Type B pancreatic cell (in vitro differentiated cells): Measurements from ENCODE around the gene CD101. TPM values are rescaled to one million over a fixed set of nuclear protein-coding genes. Genes with fewer than 3 reads are reported as not detected.
A peak's percentile ranks its signal among the peaks of the same experiment; 100 is the strongest.

Experiments used
- DNase-seq: peaks from one replicate; pipeline ENCODE4 v3.0.0; 2021; ENCODE audit warnings: mixed read lengths; ENCODE audit not compliant: unreplicated experiment; ENCODE audit errors: extremely low spot score
- H3K27ac Mint-ChIP-seq: 2 replicates; pipeline ENCODE4 v1.8.0; 2021; ENCODE audit warnings: mild to moderate bottlenecking, mixed read lengths
- H3K27me3 Mint-ChIP-seq: 2 replicates; pipeline ENCODE4 v1.8.0; 2021; ENCODE audit warnings: mixed read lengths
- H3K36me3 Mint-ChIP-seq: 2 replicates; pipeline ENCODE4 v1.8.0; 2021; ENCODE audit warnings: mixed read lengths
- H3K4me1 Mint-ChIP-seq: one replicate; pipeline ENCODE4 v1.8.0; 2021; ENCODE audit warnings: mixed read lengths; ENCODE audit not compliant: unreplicated experiment
- H3K4me3 Mint-ChIP-seq: 2 replicates; pipeline ENCODE4 v1.8.0; 2021; ENCODE audit warnings: mild to moderate bottlenecking, mixed read lengths
- H3K9me3 Mint-ChIP-seq: 2 replicates; pipeline ENCODE4 v1.8.0; 2021; ENCODE audit warnings: mixed read lengths
- CTCF ChIP-seq: fragments of 200-600 bp; sonication (generic); conservative IDR thresholded peaks from 2 replicates; pipeline ENCODE4 v1.5.0; 2021; ENCODE audit warnings: antibody characterized with exemption, mild to moderate bottlenecking
- total RNA-seq: library from RNA; stranded (reverse); gene quantifications from 2 replicates; pipeline ENCODE4 v1.2.1, GENCODE V29; 2021; ENCODE audit warnings: low replicate concordance

CD101 gene
- total RNA-seq, 1 donor from 2014 or later = 4.4 TPM

GRCh38 chr1:117066367-117066766 lies 64.8 kb downstream of the CD101 start:
- H3K4me3 Mint-ChIP-seq = no peak overlapping the region
- peaks cover 16% of the 10 kb centered on the region for H3K36me3 Mint-ChIP-seq
- no peak overlapping the region for H3K27ac Mint-ChIP-seq

GRCh38 chr1:117067533-117068370 lies 66.2 kb downstream of the CD101 start:
- Mint-ChIP-seq H3K27ac (peak overlapping the region; percentile 42), H3K36me3 (peaks cover 19% of the 10 kb centered on the region)

More at GRCh38 chr1:117066367-117066766, 64.8 kb downstream of the CD101 start:
- Mint-ChIP-seq H3K9me3 (no peaks in the 10 kb centered on the region), H3K27me3 (no peaks in the 10 kb centered on the region), H3K4me1 (peaks cover 22% of the 10 kb centered on the region)
- DNase-seq = no peak
- no peak for TF ChIP-seq CTCF

GRCh38 chr1:117068580-117068979 lies 67.0 kb downstream of the CD101 start:
- DNase-seq = no peak
- Mint-ChIP-seq H3K4me1 (peaks cover 16% of the 10 kb centered on the region), H3K36me3 (peaks cover 23% of the 10 kb centered on the region), H3K9me3 (no peaks in the 10 kb centered on the region), H3K27ac (no peak overlapping the region), H3K27me3 (no peaks in the 10 kb centered on the region), H3K4me3 (no peak overlapping the region)
- no peak for TF ChIP-seq CTCF

More at GRCh38 chr1:117067533-117068370, 66.2 kb downstream of the CD101 start:
- H3K4me3 Mint-ChIP-seq = no peak overlapping the region
- H3K9me3 Mint-ChIP-seq = no peaks in the 10 kb centered on the region
- no peak for DNase-seq
- H3K4me1 Mint-ChIP-seq = peaks cover 16% of the 10 kb centered on the region
- TF ChIP-seq CTCF = peak; percentile 91
- H3K27me3 Mint-ChIP-seq = no peaks in the 10 kb centered on the region

- Mint-ChIP-seq H3K27ac (no peak overlapping the region), H3K9me3 (no peaks in the 10 kb centered on the region), H3K36me3 (peaks cover 18% of the 10 kb centered on the region), H3K4me1 (peaks cover 16% of the 10 kb centered on the region), H3K27me3 (no peaks in the 10 kb centered on the region), H3K4me3 (no peak overlapping the region)
- no peak for TF ChIP-seq CTCF
- DNase-seq = no peak
These were observed 67.8 kb downstream of the CD101 start for GRCh38 chr1:117069220-117069844.

GRCh38 chr1:117070124-117070523 lies 68.6 kb downstream of the CD101 start:
- peaks cover 16% of the 10 kb centered on the region for H3K4me1 Mint-ChIP-seq
- no peak overlapping the region for H3K4me3 Mint-ChIP-seq
- no peaks in the 10 kb centered on the region for H3K9me3 Mint-ChIP-seq
- H3K36me3 Mint-ChIP-seq = peaks cover 18% of the 10 kb centered on the region
- no peak for TF ChIP-seq CTCF
- no peak for DNase-seq
- no peak overlapping the region for H3K27ac Mint-ChIP-seq
- no peaks in the 10 kb centered on the region for H3K27me3 Mint-ChIP-seq
